Ascending aorta (tissue), 2 donors: ENCODE measurements around the gene MYOZ2. TPM values are rescaled to one million over a fixed set of nuclear protein-coding genes. Genes with fewer than 3 reads are reported as not detected.
A peak's percentile ranks its signal among the peaks of the same experiment; 100 is the strongest.

Source experiments
- DNase-seq, 2 donors: peaks; one replicate each; pipeline ENCODE4 v3.0.0-alpha.2; 2019; ENCODE audit warnings: low spot score in 2 of 2
- H3K27ac ChIP-seq, 2 donors: fragments of 200-600 bp; sonication (generic); one replicate each; pipeline ENCODE4 v1.5.1; 2016 to 2017; ENCODE audit warnings: mild to moderate bottlenecking in 1 of 2
- H3K27me3 ChIP-seq: fragments of 200-600 bp; sonication (generic); one replicate; pipeline ENCODE4 v1.5.1; 2017
- H3K36me3 ChIP-seq, 2 donors: fragments of 200-600 bp; sonication (generic); one replicate each; pipeline ENCODE4 v1.5.1; 2016
- H3K4me1 ChIP-seq, 2 donors: fragments of 200-600 bp; sonication (generic); one replicate each; pipeline ENCODE4 v1.5.1; 2016 to 2017; ENCODE audit warnings: mild to moderate bottlenecking in 1 of 2
- H3K4me3 ChIP-seq, 2 donors: fragments of 200-600 bp; sonication (generic); one replicate each; pipeline ENCODE4 v1.5.1; 2016 to 2017; ENCODE audit warnings: mild to moderate bottlenecking in 1 of 2
- H3K9me3 ChIP-seq, 2 donors: fragments of 200-600 bp; sonication (generic); one replicate each; pipeline ENCODE4 v1.5.1; 2016
- CTCF ChIP-seq, 3 experiments: fragments of 200-600 bp in 2 of 3; fragments of 450-650 bp in 1 of 3; sonication (generic) in 2 of 3; IDR thresholded peaks; one replicate each; pipeline ENCODE4 v1.5.1; 2016 to 2019; ENCODE audit warnings: antibody characterized with exemption in 3 of 3, mild to moderate bottlenecking in 1 of 3, moderate library complexity in 1 of 3
- intact Hi-C: fragments of 100-400 bp; cut with DNase I; formaldehyde crosslinking; loops from one replicate; pipeline ENCODE4 v1.15.1; 2023
- total RNA-seq: library from RNA; depleted of rRNA; stranded (reverse); fragments of >200 nt; gene quantifications from one replicate; pipeline ENCODE4 v1.1.0, GENCODE V29; 2016

Gene MYOZ2
- total RNA-seq, 1 donor from 2014 or later, result 3.5 TPM

DNA sequence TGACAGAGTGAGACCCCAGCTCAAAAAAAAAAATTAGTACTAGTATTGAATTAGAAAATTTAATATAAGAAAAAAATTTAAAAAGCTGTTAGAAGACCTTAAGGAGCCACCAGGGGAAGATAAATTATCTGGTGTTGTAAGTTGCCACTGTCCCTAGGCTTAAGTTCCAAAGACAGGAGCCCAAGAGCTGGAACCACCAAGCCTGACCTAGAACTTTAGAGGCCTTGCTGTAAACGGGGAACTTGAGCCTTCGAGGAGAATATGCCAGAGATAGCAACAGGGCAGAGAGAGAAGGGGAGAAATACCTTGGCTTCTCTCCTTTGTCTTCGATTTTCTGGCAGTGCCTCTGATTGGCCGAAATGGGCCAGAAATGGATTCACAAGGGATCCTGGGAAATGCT is 85.8 kb downstream of the MYOZ2 start:
- Histone ChIP-seq H3K36me3 (peaks cover 3 to 65% of the 10 kb centered on the region in 2 donors), H3K27me3 (no peaks in the 10 kb centered on the region), H3K4me1 (peaks cover 0 to 13% of the 10 kb centered on the region in 2 donors), H3K27ac (no peak overlapping the region), H3K9me3 (peaks cover 0 to 4% of the 10 kb centered on the region in 2 donors), H3K4me3 (no peak overlapping the region)
- intact Hi-C loops, result no loop called here
- TF ChIP-seq CTCF (IDR thresholded peaks at IDR 0.05), result no peak
- no peak for DNase-seq

GRCh38 chr4:119227690-119228089 is 92.1 kb downstream of the MYOZ2 start:
- Histone ChIP-seq H3K4me1 (no peaks in the 10 kb centered on the region), H3K36me3 (peaks cover 16 to 21% of the 10 kb centered on the region in 2 donors), H3K27me3 (no peaks in the 10 kb centered on the region), H3K27ac (no peak overlapping the region), H3K9me3 (no peaks in the 10 kb centered on the region), H3K4me3 (no peak overlapping the region)
- intact Hi-C loops, result loop anchor here (5.0 kb wide), 1 partner anchor 35 kb away; no protein-coding TSS in a partner anchor
- TF ChIP-seq CTCF (IDR thresholded peaks at IDR 0.05), result no peak
- DNase-seq, result no peak

DNA sequence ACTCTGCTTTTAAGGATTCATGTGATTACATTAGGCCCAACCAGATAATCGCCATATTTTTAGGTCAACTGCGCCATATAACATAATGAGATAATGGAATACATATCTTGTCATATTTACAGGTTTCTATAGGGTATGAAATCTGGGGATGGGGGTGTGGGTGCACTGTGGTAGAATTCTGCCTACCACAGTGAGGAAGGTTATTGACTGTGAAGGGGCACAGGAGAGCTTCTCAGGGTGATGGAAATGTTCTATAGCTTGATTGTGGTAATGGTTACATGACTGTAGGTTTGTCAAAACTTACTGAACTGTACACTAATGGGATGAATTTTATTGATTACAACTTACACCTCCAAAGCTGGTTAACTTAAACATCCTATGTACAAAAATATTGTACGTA is 92.8 kb downstream of the MYOZ2 start:
- no peak for DNase-seq
- intact Hi-C loops, result loop anchor here (5.0 kb wide), 1 partner anchor 34 kb away; no protein-coding TSS in a partner anchor
- no peaks in the 10 kb centered on the region for H3K27me3 ChIP-seq
- peaks cover 0 to 5% of the 10 kb centered on the region in 2 donors for H3K4me1 ChIP-seq
- H3K27ac ChIP-seq, result peak overlapping the region in 1 of 2 donors; percentile 5
- H3K36me3 ChIP-seq, result peaks cover 16% of the 10 kb centered on the region in 2 donors
- H3K9me3 ChIP-seq, result no peaks in the 10 kb centered on the region
- H3K4me3 ChIP-seq, result no peak overlapping the region
- TF ChIP-seq CTCF (IDR thresholded peaks at IDR 0.05), result no peak

DNA sequence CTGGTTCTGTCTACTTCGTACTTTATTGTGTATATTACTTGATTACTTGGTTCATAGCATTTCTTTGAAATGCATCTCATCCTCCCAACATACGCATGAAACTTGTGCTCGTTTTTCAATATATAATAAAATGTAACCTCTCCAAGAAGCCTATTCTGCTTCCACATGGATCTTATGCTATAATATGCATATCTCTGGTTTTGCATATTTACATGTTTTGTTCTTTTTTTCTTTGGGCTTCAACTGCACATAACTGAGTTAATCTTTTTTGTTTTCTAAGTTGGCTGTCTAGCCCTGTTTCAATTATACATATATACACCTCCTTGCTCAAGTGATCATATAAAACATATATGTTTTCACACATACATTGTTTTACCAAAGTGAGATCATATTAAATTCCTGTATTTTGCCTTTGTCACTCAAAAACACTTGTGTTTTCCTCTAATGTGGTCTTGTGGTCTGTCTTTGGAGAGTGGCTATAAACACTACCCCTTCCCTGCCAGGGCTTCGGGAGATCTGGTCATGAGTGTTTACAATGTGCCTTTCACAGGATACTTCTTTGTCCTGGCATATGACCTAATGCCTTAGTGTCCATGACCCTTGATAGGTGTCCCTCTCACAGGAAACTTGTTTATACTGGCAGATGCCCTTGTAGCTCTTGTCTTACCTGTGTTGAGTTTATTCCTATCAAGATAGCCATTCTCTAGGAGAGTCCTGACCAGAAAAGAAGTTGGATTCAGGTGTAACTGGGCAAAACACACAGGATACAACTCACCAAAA is 94.5 kb downstream of the MYOZ2 start:
- Histone ChIP-seq H3K27ac (no peak overlapping the region), H3K4me1 (peaks cover 0 to 14% of the 10 kb centered on the region in 2 donors), H3K36me3 (peaks cover 10 to 17% of the 10 kb centered on the region in 2 donors), H3K9me3 (no peaks in the 10 kb centered on the region), H3K4me3 (no peak overlapping the region), H3K27me3 (no peaks in the 10 kb centered on the region)
- no peak for TF ChIP-seq CTCF (IDR thresholded peaks at IDR 0.05)
- DNase-seq, result no peak
- intact Hi-C loops, result loop anchor here (5.0 kb wide), 2 partner anchors 32 to 52 kb away; no protein-coding TSS in a partner anchor

DNA sequence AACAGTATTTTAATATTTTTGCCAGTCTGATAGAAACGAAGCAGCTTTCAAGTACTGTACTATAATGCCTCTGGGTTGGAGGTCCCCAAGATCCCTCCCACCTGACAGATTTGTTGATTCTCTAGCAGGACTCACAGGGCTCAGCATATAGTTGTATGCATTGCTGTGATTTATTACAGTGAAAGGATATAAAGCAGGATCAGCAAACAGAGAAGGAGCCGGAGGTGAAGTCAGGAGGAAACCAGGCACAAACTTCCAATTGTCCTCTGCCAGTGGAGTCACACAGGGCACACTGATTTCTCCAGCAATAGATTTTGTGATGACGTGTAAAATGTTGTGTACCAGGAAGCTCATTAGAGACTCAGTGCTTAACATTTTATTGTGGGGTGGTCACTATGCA is 95.9 kb downstream of the MYOZ2 start:
- no peaks in the 10 kb centered on the region for H3K27me3 ChIP-seq
- no peak overlapping the region for H3K4me3 ChIP-seq
- TF ChIP-seq CTCF (IDR thresholded peaks at IDR 0.05), result no peak
- peaks cover 24 to 28% of the 10 kb centered on the region in 2 donors for H3K36me3 ChIP-seq
- peaks cover 0 to 16% of the 10 kb centered on the region in 2 donors for H3K4me1 ChIP-seq
- intact Hi-C loops, result loop anchor here (5.0 kb wide), 1 partner anchor 51 kb away; no protein-coding TSS in a partner anchor
- peak overlapping the region in 1 of 2 donors; percentile 12 for H3K27ac ChIP-seq
- no peaks in the 10 kb centered on the region for H3K9me3 ChIP-seq
- DNase-seq, result no peak
